ENCODE data around the gene GRP. TPM values are rescaled to one million over a fixed set of nuclear protein-coding genes. Genes with fewer than 3 reads are reported as not detected.

The GRP gene
- total RNA-seq, 1 donor from 2014 or later, result not detected

DNA sequence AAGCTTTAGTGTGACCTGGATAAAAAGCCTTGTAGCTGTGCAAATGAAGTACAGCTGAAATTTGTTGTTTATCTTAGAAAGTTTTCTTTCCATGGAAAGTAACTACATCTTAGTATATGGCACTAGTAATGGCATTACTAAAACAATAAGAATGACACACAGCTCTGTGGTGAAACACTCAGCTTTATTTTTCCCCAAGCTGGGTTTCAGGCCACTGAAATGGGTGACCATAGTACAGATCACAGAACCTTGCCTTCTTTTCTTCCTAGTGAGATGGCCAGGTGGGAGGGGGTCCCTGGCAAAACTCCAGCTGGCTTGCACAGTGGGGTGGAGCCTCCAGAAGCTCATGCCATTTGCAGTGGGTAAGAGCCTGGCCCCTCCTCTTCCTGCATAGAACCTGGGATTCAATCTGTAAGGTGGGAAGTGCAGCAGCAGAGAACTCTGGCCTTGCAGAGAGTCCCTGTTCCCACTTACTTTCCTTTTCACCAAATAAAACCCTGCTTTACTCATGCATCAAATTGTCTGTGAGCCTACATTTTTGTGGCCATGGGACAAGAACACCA, 17.6 kb upstream of the GRP start:
- no peak for DNase-seq (ENCODE audit: low read depth)
- H3K27me3 ChIP-seq (ENCODE audit: control insufficient read depth, insufficient read depth, low read length), result peaks cover 8% of the 10 kb centered on the region
- TF ChIP-seq CTCF (IDR thresholded peaks at IDR 0.05; ENCODE audit: insufficient read depth, low read length, severe bottlenecking), result no peak
- FAIRE-seq, result no peak
- no peaks in the 10 kb centered on the region for H3K36me3 ChIP-seq (ENCODE audit: control insufficient read depth, insufficient read depth, low read length)
- H3K4me3 ChIP-seq (ENCODE audit: low read depth, low read length), result no peak overlapping the region

DNA sequence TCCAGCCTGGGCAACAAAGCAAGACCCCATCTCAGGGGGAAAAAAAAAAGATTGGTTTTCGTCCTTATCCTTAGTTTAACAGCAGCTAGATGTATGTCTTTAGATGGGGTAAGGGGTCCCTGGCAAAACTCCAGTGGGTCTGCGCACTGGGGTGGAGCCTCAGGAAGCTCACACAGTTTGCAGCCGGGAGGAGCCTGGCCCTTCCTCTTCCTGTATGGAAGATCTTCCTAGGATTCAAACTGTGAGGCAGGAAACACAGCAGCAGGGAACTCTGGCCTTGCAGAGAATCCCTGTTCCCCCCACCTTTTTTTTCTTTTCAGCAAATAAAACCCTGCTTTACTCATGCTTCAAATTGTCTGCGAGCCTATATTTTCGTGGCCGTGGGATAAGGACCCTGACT, 12.5 kb upstream of the GRP start:
- no peak for DNase-seq (ENCODE audit: low read depth)
- H3K27me3 ChIP-seq (ENCODE audit: control insufficient read depth, insufficient read depth, low read length), result peaks cover 5% of the 10 kb centered on the region

GRCh38 chr18:59208602-59209125, 11.3 kb upstream of the GRP start:
- Histone ChIP-seq H3K36me3 (ENCODE audit: control insufficient read depth, insufficient read depth, low read length) (no peaks in the 10 kb centered on the region), H3K4me3 (ENCODE audit: low read depth, low read length) (no peak overlapping the region), H3K27me3 (ENCODE audit: control insufficient read depth, insufficient read depth, low read length) (peaks cover 5% of the 10 kb centered on the region)
- no peak for FAIRE-seq
- no peak for TF ChIP-seq CTCF (IDR thresholded peaks at IDR 0.05; ENCODE audit: insufficient read depth, low read length, severe bottlenecking)
- DNase-seq (ENCODE audit: low read depth), result peak; percentile 31

More for the DNA sequence above, 12.5 kb upstream of the GRP start:
- FAIRE-seq, result no peak
- H3K36me3 ChIP-seq (ENCODE audit: control insufficient read depth, insufficient read depth, low read length), result no peaks in the 10 kb centered on the region
- no peak for TF ChIP-seq CTCF (IDR thresholded peaks at IDR 0.05; ENCODE audit: insufficient read depth, low read length, severe bottlenecking)
- no peak overlapping the region for H3K4me3 ChIP-seq (ENCODE audit: low read depth, low read length)

- TF ChIP-seq CTCF (IDR thresholded peaks at IDR 0.05; ENCODE audit: insufficient read depth, low read length, severe bottlenecking), result no peak
- FAIRE-seq (no peak), DNase-seq (ENCODE audit: low read depth) (no peak)
- Histone ChIP-seq H3K4me3 (ENCODE audit: low read depth, low read length) (no peak overlapping the region), H3K27me3 (ENCODE audit: control insufficient read depth, insufficient read depth, low read length) (peaks cover 5% of the 10 kb centered on the region), H3K36me3 (ENCODE audit: control insufficient read depth, insufficient read depth, low read length) (no peaks in the 10 kb centered on the region)
Measured at GRCh38 chr18:59210299-59210698, 9.7 kb upstream of the GRP start.

GRCh38 chr18:59211629-59212028, 8.3 kb upstream of the GRP start:
- no peaks in the 10 kb centered on the region for H3K36me3 ChIP-seq (ENCODE audit: control insufficient read depth, insufficient read depth, low read length)
- no peak overlapping the region for H3K4me3 ChIP-seq (ENCODE audit: low read depth, low read length)
- no peak for TF ChIP-seq CTCF (IDR thresholded peaks at IDR 0.05; ENCODE audit: insufficient read depth, low read length, severe bottlenecking)
- DNase-seq (ENCODE audit: low read depth) (no peak), FAIRE-seq (no peak)
- peaks cover 2% of the 10 kb centered on the region for H3K27me3 ChIP-seq (ENCODE audit: control insufficient read depth, insufficient read depth, low read length)

GRCh38 chr18:59218018-59218417, 1.9 kb upstream of the GRP start:
- DNase-seq (ENCODE audit: low read depth), result no peak
- Histone ChIP-seq H3K4me3 (ENCODE audit: low read depth, low read length) (no peak overlapping the region), H3K36me3 (ENCODE audit: control insufficient read depth, insufficient read depth, low read length) (no peaks in the 10 kb centered on the region), H3K27me3 (ENCODE audit: control insufficient read depth, insufficient read depth, low read length) (peaks cover 29% of the 10 kb centered on the region)
- TF ChIP-seq CTCF (IDR thresholded peaks at IDR 0.05; ENCODE audit: insufficient read depth, low read length, severe bottlenecking), result no peak
- FAIRE-seq, result no peak
